Left ventricle myocardium inferior (tissue), 1 donor: Measurements from ENCODE around the gene CCNB3. TPM values are rescaled to one million over a fixed set of nuclear protein-coding genes. Genes with fewer than 3 reads are reported as not detected.

Experiments used
- DNase-seq: peaks from one replicate; pipeline ENCODE4 v3.0.0-alpha.2; 2020
- H3K27ac ChIP-seq: fragments of 200-600 bp; replicated peaks from 2 replicates; pipeline ENCODE4 v1.8.0; 2021
- H3K27me3 ChIP-seq: fragments of 200-600 bp; 2 replicates; pipeline ENCODE4 v1.8.0; 2021; ENCODE audit warnings: low read depth
- H3K36me3 ChIP-seq: fragments of 200-600 bp; 2 replicates; pipeline ENCODE4 v1.8.0; 2021
- H3K4me1 ChIP-seq: fragments of 200-600 bp; 2 replicates; pipeline ENCODE4 v1.8.0; 2021
- H3K4me3 ChIP-seq: fragments of 200-600 bp; 2 replicates; pipeline ENCODE4 v1.8.0; 2021; ENCODE audit warnings: mild to moderate bottlenecking, moderate library complexity
- H3K9me3 ChIP-seq: fragments of 200-600 bp; replicated peaks from 2 replicates; pipeline ENCODE4 v1.8.0; 2021
- intact Hi-C: fragments of 100-400 bp; cut with micrococcal nuclease; formaldehyde crosslinking; loops from one replicate; pipeline ENCODE4 v1.11.0; 2022
- long read RNA-seq: library from polyadenylated mRNA; unstranded; transcript quantifications from one replicate; pipeline ENCODE4 v2.0.0, GENCODE V29; 2021
- total RNA-seq: library from RNA; stranded (reverse); fragmentation: NEBNext Ultra II Directional; extraction: Animal tissue kit (Norgen Biotek cat#: 25700); gene quantifications from one replicate; pipeline ENCODE4 v1.2.1, GENCODE V29; 2021
- TF ChIP-seq, protein P1 (sequence below): fragments of 200-600 bp; IDR thresholded peaks from 2 replicates; pipeline ENCODE4 v1.8.0; 2021; ENCODE audit warnings: antibody characterized with exemption, mild to moderate bottlenecking, borderline replicate concordance
- donor health status: DM: no; HTN: yes; CAD: no; lungs with severe emphysema.

CCNB3 gene, protein sequence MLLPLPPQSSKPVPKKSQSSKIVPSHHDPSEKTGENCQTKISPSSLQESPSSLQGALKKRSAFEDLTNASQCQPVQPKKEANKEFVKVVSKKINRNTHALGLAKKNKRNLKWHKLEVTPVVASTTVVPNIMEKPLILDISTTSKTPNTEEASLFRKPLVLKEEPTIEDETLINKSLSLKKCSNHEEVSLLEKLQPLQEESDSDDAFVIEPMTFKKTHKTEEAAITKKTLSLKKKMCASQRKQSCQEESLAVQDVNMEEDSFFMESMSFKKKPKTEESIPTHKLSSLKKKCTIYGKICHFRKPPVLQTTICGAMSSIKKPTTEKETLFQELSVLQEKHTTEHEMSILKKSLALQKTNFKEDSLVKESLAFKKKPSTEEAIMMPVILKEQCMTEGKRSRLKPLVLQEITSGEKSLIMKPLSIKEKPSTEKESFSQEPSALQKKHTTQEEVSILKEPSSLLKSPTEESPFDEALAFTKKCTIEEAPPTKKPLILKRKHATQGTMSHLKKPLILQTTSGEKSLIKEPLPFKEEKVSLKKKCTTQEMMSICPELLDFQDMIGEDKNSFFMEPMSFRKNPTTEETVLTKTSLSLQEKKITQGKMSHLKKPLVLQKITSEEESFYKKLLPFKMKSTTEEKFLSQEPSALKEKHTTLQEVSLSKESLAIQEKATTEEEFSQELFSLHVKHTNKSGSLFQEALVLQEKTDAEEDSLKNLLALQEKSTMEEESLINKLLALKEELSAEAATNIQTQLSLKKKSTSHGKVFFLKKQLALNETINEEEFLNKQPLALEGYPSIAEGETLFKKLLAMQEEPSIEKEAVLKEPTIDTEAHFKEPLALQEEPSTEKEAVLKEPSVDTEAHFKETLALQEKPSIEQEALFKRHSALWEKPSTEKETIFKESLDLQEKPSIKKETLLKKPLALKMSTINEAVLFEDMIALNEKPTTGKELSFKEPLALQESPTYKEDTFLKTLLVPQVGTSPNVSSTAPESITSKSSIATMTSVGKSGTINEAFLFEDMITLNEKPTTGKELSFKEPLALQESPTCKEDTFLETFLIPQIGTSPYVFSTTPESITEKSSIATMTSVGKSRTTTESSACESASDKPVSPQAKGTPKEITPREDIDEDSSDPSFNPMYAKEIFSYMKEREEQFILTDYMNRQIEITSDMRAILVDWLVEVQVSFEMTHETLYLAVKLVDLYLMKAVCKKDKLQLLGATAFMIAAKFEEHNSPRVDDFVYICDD (N-terminal part only)
- 0.71 TPM for total RNA-seq
- long read RNA-seq: 0 reads

DNA sequence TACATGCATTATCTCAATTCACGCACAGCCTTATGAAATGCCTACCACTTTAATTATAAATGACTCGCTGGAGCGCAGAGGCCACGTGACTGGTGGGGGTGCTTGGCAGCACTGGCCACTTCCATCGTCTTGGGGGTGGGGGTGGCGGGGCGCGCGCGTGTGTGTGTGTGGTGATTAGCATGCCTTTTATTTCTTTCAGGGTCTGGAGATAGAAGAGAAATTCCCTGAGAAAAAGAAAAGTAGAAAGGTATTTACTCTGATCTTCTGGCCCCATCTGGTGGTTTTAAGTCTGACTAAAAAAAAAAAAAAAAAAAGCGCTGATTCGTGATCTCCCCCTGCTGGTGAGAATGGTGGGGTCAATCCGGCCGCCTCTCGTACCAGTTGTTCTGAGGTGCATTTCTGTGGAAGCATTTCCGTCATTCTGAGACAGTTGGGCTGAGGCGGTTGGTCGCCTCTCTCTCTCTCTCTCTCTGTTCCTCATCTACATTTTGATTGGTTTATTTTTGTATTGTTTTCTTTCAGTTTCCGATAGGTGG lies at the start of gene CCNB3:
Gene CCNB3 (plus strand): TSS at position 402 of the 536 bp plus-strand sequence. CDS start 80,399 bp downstream, outside the sequence.
- TF ChIP-seq, protein P1, sequence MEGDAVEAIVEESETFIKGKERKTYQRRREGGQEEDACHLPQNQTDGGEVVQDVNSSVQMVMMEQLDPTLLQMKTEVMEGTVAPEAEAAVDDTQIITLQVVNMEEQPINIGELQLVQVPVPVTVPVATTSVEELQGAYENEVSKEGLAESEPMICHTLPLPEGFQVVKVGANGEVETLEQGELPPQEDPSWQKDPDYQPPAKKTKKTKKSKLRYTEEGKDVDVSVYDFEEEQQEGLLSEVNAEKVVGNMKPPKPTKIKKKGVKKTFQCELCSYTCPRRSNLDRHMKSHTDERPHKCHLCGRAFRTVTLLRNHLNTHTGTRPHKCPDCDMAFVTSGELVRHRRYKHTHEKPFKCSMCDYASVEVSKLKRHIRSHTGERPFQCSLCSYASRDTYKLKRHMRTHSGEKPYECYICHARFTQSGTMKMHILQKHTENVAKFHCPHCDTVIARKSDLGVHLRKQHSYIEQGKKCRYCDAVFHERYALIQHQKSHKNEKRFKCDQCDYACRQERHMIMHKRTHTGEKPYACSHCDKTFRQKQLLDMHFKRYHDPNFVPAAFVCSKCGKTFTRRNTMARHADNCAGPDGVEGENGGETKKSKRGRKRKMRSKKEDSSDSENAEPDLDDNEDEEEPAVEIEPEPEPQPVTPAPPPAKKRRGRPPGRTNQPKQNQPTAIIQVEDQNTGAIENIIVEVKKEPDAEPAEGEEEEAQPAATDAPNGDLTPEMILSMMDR: peak; percentile 70
- Histone ChIP-seq H3K27me3 (no peaks in the 10 kb centered on the region), H3K4me1 (peaks cover 5% of the 10 kb centered on the region), H3K27ac (peak within 1 kb of the TSS; percentile 44), H3K36me3 (no peaks in the 10 kb centered on the region), H3K4me3 (peak within 1 kb of the TSS; percentile 56), H3K9me3 (no peaks in the 10 kb centered on the region)
- intact Hi-C loops: no loop called here
- DNase-seq: peak; percentile 63

DNA sequence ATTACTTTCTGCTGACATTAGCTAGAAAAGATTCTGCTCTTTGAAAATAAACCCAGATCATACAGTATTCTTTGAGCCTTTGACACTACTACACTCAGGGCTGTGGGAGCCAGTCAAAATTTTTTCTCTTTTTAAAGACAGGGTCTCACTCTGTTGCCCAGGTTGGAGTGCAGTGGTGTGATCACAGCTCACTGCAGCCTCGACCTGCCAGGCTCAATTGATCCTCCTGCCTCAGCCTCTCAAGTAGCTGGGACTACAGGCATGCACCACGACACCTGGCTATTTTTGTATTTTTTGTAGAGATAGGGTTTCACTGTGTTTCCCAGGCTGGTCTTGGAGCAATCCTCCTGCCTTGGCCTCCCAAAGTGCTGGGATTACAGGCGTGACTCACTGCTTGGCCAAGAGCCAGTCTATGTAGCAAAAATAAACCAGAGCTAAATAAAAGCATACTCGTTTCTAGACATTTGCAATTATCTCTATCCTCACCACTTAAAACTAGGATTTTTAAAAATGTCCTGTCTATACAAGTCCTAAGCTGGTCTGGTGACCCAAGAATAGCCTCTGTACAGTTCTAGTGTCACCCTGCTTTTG lies 46.9 kb upstream of the CCNB3 start:
- Histone ChIP-seq H3K9me3 (no peaks in the 10 kb centered on the region), H3K27ac (no peak overlapping the region), H3K4me3 (no peak overlapping the region), H3K4me1 (no peaks in the 10 kb centered on the region), H3K27me3 (no peaks in the 10 kb centered on the region), H3K36me3 (no peaks in the 10 kb centered on the region)
- TF ChIP-seq, protein P1: no peak
- intact Hi-C loops: no loop called here
- DNase-seq: no peak

DNA sequence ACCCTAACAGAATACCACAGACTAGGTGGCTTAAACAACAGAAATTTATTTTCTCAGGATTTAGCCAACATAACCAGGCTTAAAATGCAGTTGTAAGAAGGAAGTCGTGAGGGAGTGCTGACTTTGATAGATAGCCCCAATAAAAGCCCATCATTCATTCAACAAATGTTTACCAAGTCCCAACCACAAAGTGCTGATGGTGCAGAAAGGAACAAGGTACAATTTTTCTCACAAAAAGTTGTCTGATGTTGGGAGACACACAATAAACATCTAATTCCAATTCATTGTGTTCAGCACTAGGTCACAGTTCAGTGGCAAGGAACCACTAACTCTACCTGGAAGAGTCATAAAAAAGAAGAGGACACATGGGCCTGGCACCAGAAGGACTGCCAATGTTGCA lies 46.0 kb upstream of the CCNB3 start:
- TF ChIP-seq, protein P1: no peak
- no peak overlapping the region for H3K4me3 ChIP-seq
- no peaks in the 10 kb centered on the region for H3K27me3 ChIP-seq
- no peaks in the 10 kb centered on the region for H3K9me3 ChIP-seq
- H3K27ac ChIP-seq: no peak overlapping the region
- H3K4me1 ChIP-seq: no peaks in the 10 kb centered on the region
- no peaks in the 10 kb centered on the region for H3K36me3 ChIP-seq
- intact Hi-C loops: no loop called here
- DNase-seq: no peak

DNA sequence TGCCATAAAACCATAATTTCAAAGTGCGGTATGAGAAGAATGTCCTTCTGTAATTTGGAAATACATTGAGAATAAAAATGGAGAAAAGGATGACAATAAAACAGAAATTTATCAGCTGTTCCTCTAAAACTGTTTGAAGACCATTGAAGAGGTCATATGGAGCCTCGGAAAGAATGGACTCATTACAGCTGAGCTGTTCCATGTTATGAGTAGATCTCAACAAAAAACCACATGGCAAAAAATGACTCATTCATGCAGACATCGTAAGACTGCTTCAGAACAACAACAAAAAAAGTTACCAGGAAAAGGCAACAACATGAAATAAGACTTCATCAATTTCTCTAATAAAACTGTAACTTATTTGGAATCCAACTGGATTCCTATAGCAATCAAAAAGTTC lies 43.4 kb upstream of the CCNB3 start:
- no peaks in the 10 kb centered on the region for H3K9me3 ChIP-seq
- H3K4me1 ChIP-seq: no peaks in the 10 kb centered on the region
- intact Hi-C loops: no loop called here
- no peaks in the 10 kb centered on the region for H3K36me3 ChIP-seq
- DNase-seq: no peak
- TF ChIP-seq, protein P1: no peak
- no peaks in the 10 kb centered on the region for H3K27me3 ChIP-seq
- no peak overlapping the region for H3K4me3 ChIP-seq
- H3K27ac ChIP-seq: no peak overlapping the region
